IPS DF 6.9 (cell line): ENCODE measurements around the gene CMTM3.

Experiments
- DNase-seq: peaks from one replicate; pipeline ENCODE4 v3.0.0-alpha.2; 2013; ENCODE audit warnings: low read depth, low spot score
- H3K27ac ChIP-seq: one replicate; pipeline ENCODE4 v1.5.1; 2013; ENCODE audit warnings: low read length, control low read depth
- H3K27me3 ChIP-seq: 2 replicates; pipeline ENCODE4 v1.6.1; 2013; ENCODE audit warnings: mild to moderate bottlenecking, low read length; ENCODE audit not compliant: control insufficient read depth, insufficient read depth
- H3K36me3 ChIP-seq: 2 replicates; pipeline ENCODE4 v1.6.1; 2013; ENCODE audit warnings: low read length; ENCODE audit not compliant: control insufficient read depth, insufficient read depth
- H3K4me1 ChIP-seq: 2 replicates; pipeline ENCODE4 v1.6.1; 2013; ENCODE audit warnings: low read length; ENCODE audit not compliant: control insufficient read depth, insufficient read depth
- H3K4me3 ChIP-seq: 2 replicates; pipeline ENCODE4 v1.5.1; 2013; ENCODE audit warnings: mild to moderate bottlenecking, low read length
- H3K9me3 ChIP-seq: 2 replicates; pipeline ENCODE4 v1.6.1; 2013; ENCODE audit warnings: low read length, inconsistent platforms; ENCODE audit not compliant: control insufficient read depth, insufficient read depth
- WGBS: extraction: QIAGEN DNeasy Blood & Tissue Kit; methylation state at CpG from one replicate; pipeline ENCODE4 v1.1.7; 2013; ENCODE audit warnings: mixed read lengths, missing lambda C conversion rate; ENCODE audit not compliant: insufficient read length, insufficient coverage; 5-methylcytosine and 5-hydroxymethylcytosine counted together

Gene CMTM3

GRCh38 chr16:66662445-66663194 is 58.1 kb downstream of the CMTM3 start:
- no peak overlapping the region for H3K27ac ChIP-seq
- H3K36me3 ChIP-seq: no peaks in the 10 kb centered on the region
- H3K27me3 ChIP-seq: no peaks in the 10 kb centered on the region
- H3K4me1 ChIP-seq: no peaks in the 10 kb centered on the region
- no peaks in the 10 kb centered on the region for H3K9me3 ChIP-seq
- no peak overlapping the region for H3K4me3 ChIP-seq
- WGBS: no CpG with 5 or more reads among the region's 7 CpGs
- DNase-seq: no peak
